Astrocyte of the hippocampus (primary cell): ENCODE data around the gene ODC1.

Source experiments
- DNase-seq: peaks from one replicate; pipeline ENCODE4 v3.0.0; 2011; ENCODE audit warnings: low read depth, low spot score

Gene ODC1

GRCh38 chr2:10434886-10435819 is 13.0 kb downstream of the ODC1 start:
- peak; percentile 87 for DNase-seq

GRCh38 chr2:10433947-10434885 is 13.9 kb downstream of the ODC1 start:
- DNase-seq, result no peak

GRCh38 chr2:10433264-10433946 is 14.7 kb downstream of the ODC1 start:
- DNase-seq, result no peak

- no peak for DNase-seq
Observed at GRCh38 chr2:10432311-10433181, 15.6 kb downstream of the ODC1 start.

- no peak for DNase-seq
Observed at GRCh38 chr2:10431797-10432196, 16.3 kb downstream of the ODC1 start.

- DNase-seq, result no peak
Observed at GRCh38 chr2:10430886-10431622, 17.1 kb downstream of the ODC1 start.

- no peak for DNase-seq
Observed at GRCh38 chr2:10428924-10429323, 19.2 kb downstream of the ODC1 start.

GRCh38 chr2:10428355-10428754 is 19.8 kb downstream of the ODC1 start:
- no peak for DNase-seq

GRCh38 chr2:10427618-10427949 is 20.5 kb downstream of the ODC1 start:
- DNase-seq, result no peak

GRCh38 chr2:10426726-10427617 is 21.2 kb downstream of the ODC1 start:
- DNase-seq, result no peak

GRCh38 chr2:10425699-10426098 is 22.4 kb downstream of the ODC1 start:
- no peak for DNase-seq

- DNase-seq, result no peak
Observed at GRCh38 chr2:10424916-10425505, 23.1 kb downstream of the ODC1 start.

- DNase-seq, result peak; percentile 94
Observed at GRCh38 chr2:10424051-10424450, 24.1 kb downstream of the ODC1 start.

- DNase-seq, result no peak
Observed at GRCh38 chr2:10423400-10423774, 24.7 kb downstream of the ODC1 start.

- DNase-seq, result no peak
Observed at GRCh38 chr2:10422732-10423399, 25.3 kb downstream of the ODC1 start.

- no peak for DNase-seq
Observed at GRCh38 chr2:10422251-10422650, 25.9 kb downstream of the ODC1 start.

- no peak for DNase-seq
Observed at GRCh38 chr2:10419553-10420257, 28.4 kb downstream of the ODC1 start.
